HG02642 (cell line): ENCODE results near the gene SOCS6.
"Not testable (repeated sequence)": the region's sequence is repeated elsewhere in the genome, so short reads cannot be mapped to it uniquely, and the experiment has no call there.

Experiments used
- ATAC-seq: cut with Tn5 transposase; IDR thresholded peaks from one replicate; pipeline ENCODE4 v1.9.1; 2021; ENCODE audit warnings: mild to moderate bottlenecking; ENCODE audit not compliant: unreplicated experiment, poor library complexity

SOCS6 gene, protein sequence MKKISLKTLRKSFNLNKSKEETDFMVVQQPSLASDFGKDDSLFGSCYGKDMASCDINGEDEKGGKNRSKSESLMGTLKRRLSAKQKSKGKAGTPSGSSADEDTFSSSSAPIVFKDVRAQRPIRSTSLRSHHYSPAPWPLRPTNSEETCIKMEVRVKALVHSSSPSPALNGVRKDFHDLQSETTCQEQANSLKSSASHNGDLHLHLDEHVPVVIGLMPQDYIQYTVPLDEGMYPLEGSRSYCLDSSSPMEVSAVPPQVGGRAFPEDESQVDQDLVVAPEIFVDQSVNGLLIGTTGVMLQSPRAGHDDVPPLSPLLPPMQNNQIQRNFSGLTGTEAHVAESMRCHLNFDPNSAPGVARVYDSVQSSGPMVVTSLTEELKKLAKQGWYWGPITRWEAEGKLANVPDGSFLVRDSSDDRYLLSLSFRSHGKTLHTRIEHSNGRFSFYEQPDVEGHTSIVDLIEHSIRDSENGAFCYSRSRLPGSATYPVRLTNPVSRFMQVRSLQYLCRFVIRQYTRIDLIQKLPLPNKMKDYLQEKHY

DNA sequence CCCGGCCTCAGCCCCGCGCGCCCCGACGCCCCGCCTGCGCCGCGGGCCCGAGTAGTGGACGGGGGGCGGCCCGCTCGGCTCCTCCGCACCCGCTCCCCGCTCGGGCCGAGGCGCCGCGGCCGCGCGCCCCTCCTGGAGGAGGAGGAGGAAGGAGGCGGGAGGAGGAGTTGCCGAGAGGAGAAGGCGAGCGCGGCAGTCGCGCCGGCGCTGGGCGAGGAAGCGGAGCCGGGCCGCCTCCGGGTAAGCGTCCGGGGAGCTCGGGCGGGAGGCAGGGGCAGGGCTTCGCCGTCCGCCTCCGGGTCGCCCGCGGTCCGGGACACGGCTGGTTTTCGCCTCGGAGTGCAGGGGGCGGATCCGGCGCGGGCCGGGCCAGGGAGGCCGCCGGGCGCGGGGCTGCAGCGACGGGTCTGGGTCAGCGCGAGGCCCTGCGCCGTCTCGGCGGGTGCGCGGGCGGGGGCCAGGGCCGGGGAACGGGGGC, at the start of gene SOCS6:
Gene SOCS6, plus strand, starts transcription at position 195 of the 478 bp plus-strand sequence. CDS start 35,624 bp downstream, outside the sequence.
- ATAC-seq, result peak; percentile 73

DNA sequence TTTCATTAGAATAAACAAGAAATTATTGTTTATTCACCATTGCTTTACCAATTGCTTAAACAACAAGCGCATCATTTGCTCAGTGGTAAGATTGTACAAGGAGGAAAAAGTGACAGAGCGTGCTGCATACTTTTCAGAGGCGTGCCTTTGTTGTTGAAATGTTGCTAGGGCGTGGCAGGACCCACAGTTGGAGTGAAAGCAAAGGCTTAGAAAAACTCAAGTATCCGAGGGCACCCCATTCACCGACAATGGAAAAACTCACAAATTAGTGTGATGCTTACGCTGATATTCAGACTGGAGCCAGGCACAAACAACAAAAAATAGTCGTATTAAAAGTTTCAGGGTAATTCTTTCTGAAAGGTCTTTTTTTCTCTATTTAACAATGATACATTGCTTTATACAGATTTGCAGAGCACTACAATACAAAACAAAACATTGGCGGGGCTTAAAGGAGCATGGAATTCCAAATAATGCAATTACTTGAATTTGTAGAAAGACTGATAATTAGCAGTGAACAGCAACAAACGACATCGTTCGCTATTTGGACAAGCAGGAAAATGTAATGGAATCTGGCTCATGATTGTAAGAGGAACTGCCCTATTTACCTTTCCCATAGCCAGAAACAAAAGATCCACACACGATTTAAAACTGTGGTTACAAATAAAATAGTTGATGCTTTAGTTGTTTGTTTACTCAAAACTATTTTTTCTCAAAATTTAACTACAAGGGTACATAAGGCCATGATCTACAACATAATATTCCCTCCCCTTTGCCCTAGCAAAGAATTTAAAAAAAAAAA, 45.5 kb upstream of the SOCS6 start:
- ATAC-seq, result no peak

DNA sequence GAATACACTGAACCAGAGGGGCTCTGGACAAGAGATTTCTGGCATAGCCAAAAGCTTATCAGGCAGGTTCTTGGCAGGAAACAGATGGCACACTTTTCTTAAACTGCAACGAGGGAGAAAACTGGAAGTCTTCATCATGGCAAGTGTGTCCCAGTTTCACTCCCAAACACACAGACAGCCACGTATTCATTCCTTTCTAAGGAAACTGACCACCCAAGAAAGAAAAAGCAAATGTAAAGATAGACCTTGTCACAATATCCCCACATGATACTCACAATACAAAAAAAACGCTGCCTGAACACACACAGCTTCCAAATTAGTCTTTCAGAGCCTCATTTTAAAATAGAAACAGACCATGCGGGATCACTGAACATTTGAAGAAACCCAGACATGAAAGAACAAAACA, 42.8 kb upstream of the SOCS6 start:
- ATAC-seq, result no peak

GRCh38 chr18:70249118-70249517, 39.7 kb upstream of the SOCS6 start:
- ATAC-seq, result no peak

DNA sequence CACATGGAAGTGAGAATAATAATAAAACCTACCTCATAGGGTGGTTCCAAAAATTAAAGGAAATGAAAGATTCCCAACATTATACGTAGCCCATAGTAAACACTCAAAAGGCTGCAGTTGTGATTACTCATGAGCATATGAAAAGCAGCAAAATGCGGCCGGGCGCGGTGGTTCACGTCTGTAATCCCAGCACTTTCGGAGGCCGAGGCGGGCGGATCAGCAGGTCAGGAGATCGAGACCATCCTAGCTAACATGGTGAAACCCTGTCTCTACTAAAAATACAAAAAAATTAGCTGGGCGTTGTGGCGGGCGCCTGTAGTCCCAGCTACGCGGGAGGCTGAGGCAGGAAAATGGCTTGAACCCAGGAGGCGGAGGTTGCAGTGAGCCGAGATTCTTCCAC, 39.0 kb upstream of the SOCS6 start:
- not testable (repeated sequence) for ATAC-seq

- ATAC-seq, result no peak
These were observed 38.1 kb upstream of the SOCS6 start for GRCh38 chr18:70250781-70251180.

- ATAC-seq, result no peak
These were observed 32.7 kb upstream of the SOCS6 start for GRCh38 chr18:70256184-70256583.

DNA sequence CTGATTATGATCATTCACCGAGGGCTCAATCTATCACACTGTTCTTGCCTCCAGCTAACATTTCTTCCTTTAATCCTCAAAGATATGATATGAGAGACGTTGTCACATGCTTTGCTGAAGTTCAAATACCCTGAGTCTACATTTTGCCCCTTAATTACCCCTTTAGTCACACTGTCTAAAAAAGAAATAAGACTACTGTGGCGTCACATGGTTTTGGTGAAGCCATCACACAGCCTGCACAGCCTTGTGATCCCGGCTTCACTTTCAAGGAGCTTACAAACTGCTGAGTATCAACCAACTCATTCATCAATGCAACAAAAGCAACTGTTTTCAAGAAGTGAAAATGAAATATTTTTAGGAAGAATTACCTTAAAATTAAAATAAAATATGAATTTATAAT, 31.9 kb upstream of the SOCS6 start:
- ATAC-seq, result no peak

DNA sequence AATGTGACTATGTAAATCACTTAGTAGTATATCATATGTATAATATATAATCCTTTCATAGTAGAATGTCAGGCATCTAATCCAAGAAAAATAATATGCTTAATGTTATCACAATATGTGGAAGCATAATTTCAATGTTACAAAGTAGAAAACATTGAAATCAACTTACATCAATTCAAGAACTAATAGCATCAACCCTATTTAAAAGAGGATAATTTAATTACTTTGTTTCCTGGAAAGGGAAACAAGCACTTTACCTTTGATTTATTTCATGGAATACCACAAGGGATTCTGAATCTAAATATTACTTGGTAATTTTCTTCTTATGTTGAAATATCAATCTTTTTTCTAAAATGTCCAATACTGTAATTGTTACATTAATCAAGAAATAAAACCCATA, 30.6 kb upstream of the SOCS6 start:
- ATAC-seq, result no peak

GRCh38 chr18:70260683-70261082, 28.2 kb upstream of the SOCS6 start:
- no peak for ATAC-seq

GRCh38 chr18:70261141-70261788, 27.6 kb upstream of the SOCS6 start:
- ATAC-seq, result no peak

- no peak for ATAC-seq
These were observed 25.5 kb upstream of the SOCS6 start for GRCh38 chr18:70263336-70263735.

DNA sequence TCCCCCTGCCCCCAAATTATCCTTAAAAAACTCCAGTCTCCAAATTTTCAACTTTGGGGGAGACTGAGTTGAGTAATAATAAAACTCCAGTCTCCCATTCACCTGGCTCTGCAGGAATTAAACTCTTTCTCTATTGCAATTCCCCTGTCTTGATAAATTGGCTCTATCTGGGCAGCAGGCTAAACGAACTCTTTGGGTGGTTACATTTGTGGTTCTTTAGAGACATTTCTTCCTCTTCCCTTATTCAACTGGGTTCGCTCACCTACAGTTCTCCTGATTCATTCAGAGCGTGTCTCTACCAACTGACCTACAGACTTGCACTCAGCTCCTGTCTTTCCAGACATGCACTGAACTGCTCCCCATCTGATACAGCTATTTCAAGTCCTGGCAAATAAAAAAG, 17.1 kb upstream of the SOCS6 start:
- no peak for ATAC-seq

DNA sequence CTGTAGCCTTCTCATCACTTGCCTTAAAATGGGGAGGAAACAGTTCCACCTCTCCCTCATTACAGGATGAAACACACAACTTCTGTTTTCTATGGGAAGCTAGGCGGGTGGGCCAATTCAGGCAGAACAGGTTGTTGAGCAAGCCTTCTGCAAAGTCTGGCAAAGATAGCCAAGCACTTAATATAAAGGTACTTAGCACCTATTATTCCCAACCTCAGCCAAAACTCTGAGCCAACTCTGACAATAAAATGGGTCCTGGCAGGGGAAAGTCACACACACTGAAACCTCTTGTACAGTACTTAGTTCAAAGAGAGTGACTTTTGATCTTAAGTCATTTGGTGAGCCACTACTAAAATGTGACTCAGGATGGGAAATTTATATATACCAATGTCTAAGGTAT, 15.8 kb upstream of the SOCS6 start:
- no peak for ATAC-seq

GRCh38 chr18:70276416-70277191, 12.2 kb upstream of the SOCS6 start:
- no peak for ATAC-seq

GRCh38 chr18:70279470-70279869, 9.4 kb upstream of the SOCS6 start:
- no peak for ATAC-seq

DNA sequence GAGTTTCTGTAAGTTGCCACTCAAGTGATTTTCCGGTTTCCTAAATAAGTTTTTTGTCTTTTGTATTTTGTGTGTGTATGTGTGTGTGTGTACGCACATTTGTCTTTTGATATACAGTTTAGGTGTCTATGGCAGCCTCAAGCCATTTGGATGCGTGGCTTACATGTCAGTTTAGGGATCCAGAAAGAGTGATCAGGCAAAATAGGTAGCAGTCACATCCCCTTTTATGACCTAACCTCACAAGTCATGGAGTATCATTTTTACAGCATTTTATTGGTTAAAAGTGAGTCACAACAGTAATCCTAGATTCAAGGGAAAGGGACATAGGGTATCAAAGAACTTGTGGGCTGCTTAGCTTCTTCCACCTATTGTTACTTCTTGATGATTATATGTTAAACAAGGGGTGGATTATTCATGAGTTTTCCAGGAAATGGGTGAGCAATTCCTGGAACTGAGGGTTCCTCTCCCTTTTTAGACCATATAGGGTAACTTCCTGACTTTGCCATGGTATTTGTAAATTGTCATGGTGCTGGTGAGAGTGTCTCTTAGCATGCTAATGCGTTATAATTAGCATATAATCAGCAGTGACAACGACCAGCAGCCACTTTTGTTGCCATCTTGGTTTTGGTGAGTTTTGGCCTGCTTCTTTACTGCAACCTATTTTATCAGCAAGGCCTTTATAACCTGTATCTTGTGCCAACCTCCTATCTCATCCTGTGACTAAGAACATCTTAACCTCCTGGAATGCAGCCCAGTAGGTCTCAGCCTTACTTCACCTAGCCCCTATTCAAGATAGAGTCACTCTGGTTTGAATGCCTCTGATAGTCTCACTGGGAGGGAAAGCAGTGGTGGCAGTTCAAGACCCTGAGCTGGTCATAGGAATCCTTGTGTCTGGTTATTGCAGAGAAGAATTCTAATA, 8.6 kb upstream of the SOCS6 start:
- no peak for ATAC-seq

- no peak for ATAC-seq
These were observed 3.7 kb upstream of the SOCS6 start for GRCh38 chr18:70284976-70285620.
